ENCODE results near the gene MTURN.

The MTURN gene

DNA sequence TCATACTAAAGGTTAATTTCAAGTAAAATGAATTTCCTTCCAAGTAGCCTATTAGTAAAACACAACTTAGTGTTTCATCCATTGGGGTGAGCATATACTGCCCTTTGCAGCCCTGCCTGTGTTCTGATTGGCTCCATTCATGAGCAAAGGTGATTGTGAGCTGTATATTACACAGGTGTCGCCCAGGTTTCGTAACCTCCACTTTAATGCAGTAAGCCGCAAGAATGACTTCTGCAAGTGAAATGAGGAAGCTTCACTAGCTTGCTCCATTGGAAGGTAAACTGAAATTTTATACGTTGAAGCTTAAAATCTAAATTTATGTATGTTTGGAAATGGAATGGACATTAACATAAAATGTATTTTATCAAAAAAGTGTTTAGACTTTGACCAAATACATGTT lies 24.4 kb downstream of the MTURN start:
- no peaks in the 10 kb centered on the region for H4K20me1 ChIP-seq (ENCODE audit: low read depth, low read length)
- no peaks in the 10 kb centered on the region for H3K9me3 ChIP-seq (ENCODE audit: insufficient read depth, low read length)
- no peak overlapping the region for H2AFZ ChIP-seq (ENCODE audit: low read depth, low read length, severe bottlenecking)
- H3K36me3 ChIP-seq (ENCODE audit: low read length): no peaks in the 10 kb centered on the region
- no peaks in the 10 kb centered on the region for H3K27me3 ChIP-seq (ENCODE audit: low read length)
- H3K4me2 ChIP-seq (ENCODE audit: low read depth, low read length, poor library complexity, severe bottlenecking): no peak overlapping the region
- H3K4me3 ChIP-seq (ENCODE audit: insufficient read depth, low read length, poor library complexity, severe bottlenecking): no peak overlapping the region
- no peaks in the 10 kb centered on the region for H3F3A ChIP-seq (ENCODE audit: insufficient read depth)
- TF ChIP-seq, protein P1, sequence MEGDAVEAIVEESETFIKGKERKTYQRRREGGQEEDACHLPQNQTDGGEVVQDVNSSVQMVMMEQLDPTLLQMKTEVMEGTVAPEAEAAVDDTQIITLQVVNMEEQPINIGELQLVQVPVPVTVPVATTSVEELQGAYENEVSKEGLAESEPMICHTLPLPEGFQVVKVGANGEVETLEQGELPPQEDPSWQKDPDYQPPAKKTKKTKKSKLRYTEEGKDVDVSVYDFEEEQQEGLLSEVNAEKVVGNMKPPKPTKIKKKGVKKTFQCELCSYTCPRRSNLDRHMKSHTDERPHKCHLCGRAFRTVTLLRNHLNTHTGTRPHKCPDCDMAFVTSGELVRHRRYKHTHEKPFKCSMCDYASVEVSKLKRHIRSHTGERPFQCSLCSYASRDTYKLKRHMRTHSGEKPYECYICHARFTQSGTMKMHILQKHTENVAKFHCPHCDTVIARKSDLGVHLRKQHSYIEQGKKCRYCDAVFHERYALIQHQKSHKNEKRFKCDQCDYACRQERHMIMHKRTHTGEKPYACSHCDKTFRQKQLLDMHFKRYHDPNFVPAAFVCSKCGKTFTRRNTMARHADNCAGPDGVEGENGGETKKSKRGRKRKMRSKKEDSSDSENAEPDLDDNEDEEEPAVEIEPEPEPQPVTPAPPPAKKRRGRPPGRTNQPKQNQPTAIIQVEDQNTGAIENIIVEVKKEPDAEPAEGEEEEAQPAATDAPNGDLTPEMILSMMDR (IDR thresholded peaks at IDR 0.05; ENCODE audit: insufficient read depth, low read length, poor library complexity, severe bottlenecking): no peak
- no peak for TF ChIP-seq EZH2phosphoT487 (conservative IDR thresholded peaks at IDR 0.05; ENCODE audit: low read length)
- H3K9me2 ChIP-seq (replicated peaks; ENCODE audit: insufficient read depth, low read length): no peaks in the 10 kb centered on the region
- no peak overlapping the region for H3K9ac ChIP-seq (ENCODE audit: low read length)
- no peaks in the 10 kb centered on the region for H3K79me2 ChIP-seq (ENCODE audit: insufficient read depth, low read length)
- H3K27ac ChIP-seq (ENCODE audit: low read depth, low read length): no peak overlapping the region

DNA sequence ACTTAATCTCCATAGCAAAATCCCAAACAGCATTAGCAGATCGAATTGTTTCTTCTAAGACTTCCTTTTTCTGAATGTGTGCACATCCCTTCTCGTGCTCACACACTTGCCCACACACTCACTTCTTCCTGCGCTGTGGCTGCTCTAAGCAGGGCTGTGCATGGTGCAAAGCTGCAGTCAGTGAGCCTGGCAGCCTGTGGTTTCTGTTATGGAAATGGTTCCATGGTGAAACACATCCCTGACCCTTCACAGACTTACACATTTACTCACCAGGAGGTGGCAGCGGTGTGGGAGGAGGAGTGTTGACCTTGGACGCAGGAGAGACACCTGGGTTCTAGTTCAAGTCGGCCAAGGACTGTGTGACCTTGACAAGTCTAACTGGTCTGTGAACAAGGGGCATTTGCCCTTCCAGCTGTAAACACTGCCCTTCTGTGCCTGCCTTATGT lies 24.9 kb downstream of the MTURN start:
- Histone ChIP-seq H3K36me3 (ENCODE audit: low read length) (no peaks in the 10 kb centered on the region), H3K4me3 (ENCODE audit: insufficient read depth, low read length, poor library complexity, severe bottlenecking) (no peak overlapping the region), H2AFZ (ENCODE audit: low read depth, low read length, severe bottlenecking) (no peak overlapping the region), H3K4me2 (ENCODE audit: low read depth, low read length, poor library complexity, severe bottlenecking) (no peak overlapping the region), H3K27ac (ENCODE audit: low read depth, low read length) (no peak overlapping the region), H3K9me2 (replicated peaks; ENCODE audit: insufficient read depth, low read length) (no peaks in the 10 kb centered on the region), H4K20me1 (ENCODE audit: low read depth, low read length) (no peaks in the 10 kb centered on the region), H3K27me3 (ENCODE audit: low read length) (no peaks in the 10 kb centered on the region), H3K9ac (ENCODE audit: low read length) (no peak overlapping the region), H3K79me2 (ENCODE audit: insufficient read depth, low read length) (no peaks in the 10 kb centered on the region), H3K9me3 (ENCODE audit: insufficient read depth, low read length) (no peaks in the 10 kb centered on the region), H3F3A (ENCODE audit: insufficient read depth) (no peaks in the 10 kb centered on the region)
- TF ChIP-seq EZH2phosphoT487 (conservative IDR thresholded peaks at IDR 0.05; ENCODE audit: low read length): no peak
- TF ChIP-seq, protein P1 (IDR thresholded peaks at IDR 0.05; ENCODE audit: insufficient read depth, low read length, poor library complexity, severe bottlenecking): peak; percentile 50

GRCh38 chr7:30160329-30160728 lies 25.5 kb downstream of the MTURN start:
- Histone ChIP-seq H3K9me3 (ENCODE audit: insufficient read depth, low read length) (no peaks in the 10 kb centered on the region), H3K27ac (ENCODE audit: low read depth, low read length) (no peak overlapping the region), H3K9ac (ENCODE audit: low read length) (no peak overlapping the region), H3K4me2 (ENCODE audit: low read depth, low read length, poor library complexity, severe bottlenecking) (no peak overlapping the region), H3F3A (ENCODE audit: insufficient read depth) (no peaks in the 10 kb centered on the region), H3K9me2 (replicated peaks; ENCODE audit: insufficient read depth, low read length) (no peaks in the 10 kb centered on the region), H3K4me3 (ENCODE audit: insufficient read depth, low read length, poor library complexity, severe bottlenecking) (no peak overlapping the region), H4K20me1 (ENCODE audit: low read depth, low read length) (no peaks in the 10 kb centered on the region), H3K36me3 (ENCODE audit: low read length) (no peaks in the 10 kb centered on the region), H3K27me3 (ENCODE audit: low read length) (no peaks in the 10 kb centered on the region), H2AFZ (ENCODE audit: low read depth, low read length, severe bottlenecking) (no peak overlapping the region), H3K79me2 (ENCODE audit: insufficient read depth, low read length) (no peaks in the 10 kb centered on the region)
- TF ChIP-seq, protein P1 (IDR thresholded peaks at IDR 0.05; ENCODE audit: insufficient read depth, low read length, poor library complexity, severe bottlenecking): no peak
- no peak for TF ChIP-seq EZH2phosphoT487 (conservative IDR thresholded peaks at IDR 0.05; ENCODE audit: low read length)
